Adrenal gland (tissue), 5 donors: ENCODE measurements around the gene LAPTM5.

Source experiments
- CTCF ChIP-seq, 6 experiments: fragments of 450-650 bp in 4 of 6; fragments of 200-600 bp in 2 of 6; sonication (generic) in 1 of 6; IDR thresholded peaks; 1 replicate in 5 of 6; 2 replicates in 1 of 6; pipeline versions ENCODE4 v1.5.1 to v1.8.0; 2016 to 2021; ENCODE audit warnings: antibody characterized with exemption in 6 of 6, mild to moderate bottlenecking in 2 of 6, moderate library complexity in 1 of 6
- POLR2A ChIP-seq, 2 donors: fragments of 450-650 bp; IDR thresholded peaks; one replicate each; pipeline ENCODE4 v1.6.1; 2017; ENCODE audit warnings: antibody characterized with exemption in 2 of 2, mild to moderate bottlenecking in 2 of 2, moderate library complexity in 1 of 2
- donor health status: DM: no; HTN: no; CAD: no.

- TF ChIP-seq POLR2A (IDR thresholded peaks at IDR 0.05) (no peak), CTCF (IDR thresholded peaks at IDR 0.05) (no peak)
Observed at GRCh38 chr1:30713311-30713710, 44.3 kb downstream of the LAPTM5 start.
